H1 (cell line): ENCODE measurements around the gene SORBS1. TPM values are rescaled to one million over a fixed set of nuclear protein-coding genes. Genes with fewer than 3 reads are reported as not detected.

Experiments
- CTCF ChIA-PET: fragments of 300-600 bp; sonication (Branson Sonifier 250); formaldehyde crosslinking; loops from one replicate; lab custom pipeline; 2021; ENCODE audit not compliant: partially characterized antibody; lab: Charles Lee
- POLR2A ChIA-PET: fragments of 300-600 bp; sonication (Branson Sonifier 250); formaldehyde crosslinking; loops from one replicate; lab custom pipeline; 2021; ENCODE audit warnings: inconsistent platforms; ENCODE audit not compliant: partially characterized antibody; lab: Charles Lee
- DNase-seq, 2 experiments: peaks; one replicate each; pipeline versions ENCODE4 v3.0.0 to v3.0.0-alpha.2; 2010 to 2022; ENCODE audit warnings: low spot score in 2 of 2, low read depth in 1 of 2, mixed read lengths in 1 of 2
- FAIRE-seq: peaks from 2 replicates; lab custom pipeline; 2011; peaks lifted over from hg19 to GRCh38; lab: Jason Lieb, UNC
- H2AFZ ChIP-seq: 2 replicates; pipeline ENCODE4 v1.8.1; 2012; ENCODE audit warnings: low read length, inconsistent platforms
- H2AK5ac ChIP-seq: 2 replicates; pipeline ENCODE4 v1.6.1; 2013; ENCODE audit warnings: low read depth, low read length
- H2BK120ac ChIP-seq: replicated peaks from 2 replicates; pipeline ENCODE3; 2013; ENCODE audit warnings: low read depth, low read length, inconsistent platforms
- H2BK12ac ChIP-seq: 2 replicates; pipeline ENCODE4 v1.6.1; 2013; ENCODE audit warnings: low read depth, low read length
- H2BK15ac ChIP-seq: 2 replicates; pipeline ENCODE4 v1.6.1; 2013; ENCODE audit warnings: low read length
- H2BK20ac ChIP-seq: 2 replicates; pipeline ENCODE4 v1.6.1; 2013; ENCODE audit warnings: low read length
- H2BK5ac ChIP-seq: 2 replicates; pipeline ENCODE4 v1.6.1; 2013; ENCODE audit warnings: low read depth, low read length
- H3K14ac ChIP-seq: 2 replicates; pipeline ENCODE4 v1.6.1; 2013; ENCODE audit warnings: inconsistent platforms; ENCODE audit not compliant: insufficient read length
- H3K18ac ChIP-seq: 2 replicates; pipeline ENCODE4 v1.6.1; 2013; ENCODE audit warnings: low read length; ENCODE audit errors: extremely low read depth
- H3K23ac ChIP-seq: 2 replicates; pipeline ENCODE4 v1.6.1; 2013; ENCODE audit warnings: inconsistent platforms; ENCODE audit not compliant: insufficient read length
- H3K23me2 ChIP-seq: 2 replicates; pipeline ENCODE4 v1.6.1; 2013; ENCODE audit warnings: low read depth, low read length
- H3K27ac ChIP-seq: 2 replicates; pipeline ENCODE4 v1.6.1; 2011; ENCODE audit warnings: low read depth, low read length, inconsistent platforms
- H3K27me3 ChIP-seq, 4 experiments: replicated peaks in 1 of 4; 1 replicate in 1 of 4; 2 replicates in 3 of 4; pipeline versions ENCODE4 v1.6.1 to v1.8.1; 2011 to 2013; ENCODE audit warnings: low read length in 3 of 4, mild to moderate bottlenecking in 3 of 4, inconsistent platforms in 2 of 4, mixed read lengths in 2 of 4, moderate library complexity in 1 of 4; ENCODE audit not compliant: control insufficient read depth in 3 of 4, insufficient read depth in 3 of 4; ENCODE audit errors: extremely low read depth in 1 of 4
- H3K36me3 ChIP-seq, 4 experiments: 2 replicates each; pipeline versions ENCODE4 v1.6.1 to v1.8.1; 2011 to 2013; ENCODE audit warnings: mild to moderate bottlenecking in 4 of 4, low read length in 3 of 4, moderate library complexity in 2 of 4, control low read depth in 1 of 4, inconsistent platforms in 1 of 4; ENCODE audit not compliant: insufficient read depth in 4 of 4, control insufficient read depth in 2 of 4
- H3K4ac ChIP-seq: replicated peaks from 2 replicates; pipeline ENCODE3; 2013; ENCODE audit warnings: low read length, low read depth, mixed read lengths, inconsistent platforms; ENCODE audit not compliant: insufficient read length
- H3K4me1 ChIP-seq, 4 experiments: replicated peaks in 1 of 4; 1 replicate in 1 of 4; 2 replicates in 3 of 4; pipeline versions ENCODE4 v1.6.1 to v1.8.1; 2011 to 2013; ENCODE audit warnings: low read length in 3 of 4, inconsistent platforms in 2 of 4, mixed read lengths in 1 of 4; ENCODE audit not compliant: insufficient read depth in 4 of 4, control insufficient read depth in 3 of 4
- H3K4me2 ChIP-seq, 2 experiments: 2 replicates each; pipeline versions ENCODE4 v1.6.1 to v1.8.1; 2011 to 2013; ENCODE audit warnings: low read depth in 2 of 2, low read length in 2 of 2, control low read depth in 1 of 2, inconsistent platforms in 1 of 2, mild to moderate bottlenecking in 1 of 2; ENCODE audit not compliant: insufficient read depth in 1 of 2
- H3K4me3 ChIP-seq, 4 experiments: fragments of 200-600, 300-600 bp in 1 of 4; sonication (generic), shearing (Covaris generic), sonication (Bioruptor Twin) in 1 of 4; 2 replicates each; pipeline versions ENCODE4 v1.5.1 to v1.8.1; 2011 to 2016; ENCODE audit warnings: low read length in 4 of 4, low read depth in 3 of 4, control low read depth in 2 of 4, inconsistent platforms in 2 of 4, mild to moderate bottlenecking in 2 of 4, mixed read lengths in 1 of 4, moderate library complexity in 1 of 4; ENCODE audit not compliant: insufficient read depth in 2 of 4; ENCODE audit errors: extremely low read depth in 1 of 4
- H3K56ac ChIP-seq: replicated peaks from 2 replicates; pipeline ENCODE3; 2013; ENCODE audit warnings: low read depth, mild to moderate bottlenecking, mixed read lengths, low read length, inconsistent platforms; ENCODE audit not compliant: insufficient read length
- H3K79me1 ChIP-seq: 2 replicates; pipeline ENCODE4 v1.6.1; 2013; ENCODE audit warnings: low read depth, low read length, control low read depth
- H3K79me2 ChIP-seq, 2 experiments: 2 replicates each; pipeline versions ENCODE4 v1.6.1 to v1.8.1; 2012 to 2013; ENCODE audit warnings: low read length in 2 of 2, mild to moderate bottlenecking in 2 of 2, inconsistent platforms in 1 of 2; ENCODE audit not compliant: insufficient read depth in 2 of 2, control insufficient read depth in 1 of 2
- H3K9ac ChIP-seq, 4 experiments: replicated peaks in 1 of 4; 1 replicate in 1 of 4; 2 replicates in 3 of 4; pipeline versions ENCODE4 v1.6.1 to v1.8.1; 2011 to 2013; ENCODE audit warnings: low read depth in 3 of 4, low read length in 3 of 4, control low read depth in 2 of 4, mild to moderate bottlenecking in 2 of 4, moderate library complexity in 2 of 4, inconsistent platforms in 1 of 4; ENCODE audit errors: extremely low read depth in 1 of 4
- H3K9me3 ChIP-seq, 2 experiments: 2 replicates each; pipeline versions ENCODE4 v1.6.1 to v1.8.1; 2012 to 2013; ENCODE audit warnings: mild to moderate bottlenecking in 2 of 2, moderate library complexity in 2 of 2, control low read depth in 1 of 2, inconsistent platforms in 1 of 2, low read depth in 1 of 2, low read length in 1 of 2, mixed read lengths in 1 of 2; ENCODE audit not compliant: insufficient read depth in 2 of 2
- H4K20me1 ChIP-seq, 2 experiments: replicated peaks in 1 of 2; 2 replicates each; pipeline versions ENCODE3 to v1.8.1; 2011 to 2013; ENCODE audit warnings: inconsistent platforms in 2 of 2, low read length in 2 of 2, mild to moderate bottlenecking in 1 of 2; ENCODE audit not compliant: insufficient read depth in 2 of 2, control insufficient read depth in 1 of 2
- H4K5ac ChIP-seq: 2 replicates; pipeline ENCODE4 v1.6.1; 2013; ENCODE audit warnings: low read length, low read depth, mixed read lengths, inconsistent platforms; ENCODE audit not compliant: insufficient read length
- H4K8ac ChIP-seq: 2 replicates; pipeline ENCODE4 v1.8.0; 2013; ENCODE audit warnings: mild to moderate bottlenecking, moderate library complexity, low read length, inconsistent platforms; ENCODE audit not compliant: insufficient read depth; ENCODE audit errors: extremely low read depth
- H4K91ac ChIP-seq: replicated peaks from 2 replicates; pipeline ENCODE3; 2013; ENCODE audit warnings: low read length, mixed read lengths, inconsistent platforms; ENCODE audit not compliant: insufficient read length
- CBX5 ChIP-seq: fragments of 300-800, 300-1000 bp; sonication (generic); IDR thresholded peaks from 2 replicates; pipeline ENCODE4 v1.7.1; 2016; ENCODE audit warnings: antibody characterized with exemption, low read length, low read depth
- CHD1 ChIP-seq: IDR thresholded peaks from 2 replicates; pipeline ENCODE4 v1.6.1; 2012; ENCODE audit warnings: low read depth, low read length, improper control_type of control experiment
- CHD2 ChIP-seq: IDR thresholded peaks from 2 replicates; pipeline ENCODE4 v1.6.1; 2012; ENCODE audit warnings: low read length, improper control_type of control experiment
- CTBP2 ChIP-seq: IDR thresholded peaks from 2 replicates; pipeline ENCODE4 v1.7.0; 2011; ENCODE audit warnings: borderline replicate concordance, mild to moderate bottlenecking, moderate library complexity, mixed read lengths, low read length; ENCODE audit not compliant: insufficient read depth, insufficient read length
- GTF2F1 ChIP-seq: IDR thresholded peaks from 2 replicates; pipeline ENCODE4 v1.6.1; 2012; ENCODE audit warnings: low read depth, low read length, improper control_type of control experiment, borderline replicate concordance
- POU5F1 ChIP-seq: IDR thresholded peaks from 2 replicates; pipeline ENCODE4 v1.6.1; 2011; ENCODE audit warnings: low read depth, mild to moderate bottlenecking, low read length, moderate library complexity
- SIN3A ChIP-seq, 2 experiments: IDR thresholded peaks in 1 of 2; conservative IDR thresholded peaks in 1 of 2; 2 replicates each; pipeline ENCODE4 v1.6.1; 2011 to 2012; ENCODE audit warnings: low read length in 2 of 2, improper control_type of control experiment in 1 of 2, low read depth in 1 of 2, mild to moderate bottlenecking in 1 of 2
- SP2 ChIP-seq: IDR thresholded peaks from 2 replicates; pipeline ENCODE4 v1.6.1; 2012; ENCODE audit warnings: mild to moderate bottlenecking, low read length, inconsistent platforms
- SUZ12 ChIP-seq: fragments of 200-600 bp; sonication (generic); IDR thresholded peaks from 2 replicates; pipeline ENCODE4 v1.6.1; 2012; ENCODE audit warnings: mild to moderate bottlenecking, inconsistent platforms, low read length, moderate library complexity, mixed read lengths
- WGBS, 2 experiments: shearing (Covaris generic) in 1 of 2; methylation state at CpG; one replicate each; pipeline versions ENCODE4 v1.1.6 to v1.1.7; 2013 to 2015; ENCODE audit warnings: low lambda C conversion rate in 2 of 2, mixed read lengths in 2 of 2, inconsistent platforms in 1 of 2, low coverage in 1 of 2, missing lambda C conversion rate in 1 of 2; ENCODE audit not compliant: insufficient replicate concordance in 2 of 2, insufficient coverage in 1 of 2, insufficient read length in 1 of 2; ENCODE audit errors: extremely low coverage in 1 of 2, missing lambda C conversion rate in 1 of 2; 5-methylcytosine and 5-hydroxymethylcytosine counted together
- polyA plus RNA-seq, 7 experiments: library from polyadenylated mRNA; depleted of rRNA in 3 of 7; stranded (reverse) in 5 of 7; unstranded in 2 of 7; fragments of >200 nt in 5 of 7; fragments of 200-250 nt in 2 of 7; gene quantifications; 1 replicate in 5 of 7; 2 replicates in 1 of 7; 4 replicates in 1 of 7; pipeline versions ENCODE4 v1.2.1 to v1.2.3, GENCODE V29; 2011 to 2013; ENCODE audit warnings: missing spikeins in 2 of 7, mixed read lengths in 2 of 7
- total RNA-seq: library from RNA; stranded (reverse); fragmentation: NEBNext Ultra II Directional; extraction: Animal tissue kit (Norgen Biotek cat#: 25700); gene quantifications from 2 replicates; pipeline ENCODE4 v1.2.1, GENCODE V29; 2021

SORBS1 gene
- total and polyA plus RNA-seq, 2 of the 8 experiments (the other 6 are each of a cell fraction or from before 2014, with no cell fraction given), result 16.0 to 35.0 TPM

DNA sequence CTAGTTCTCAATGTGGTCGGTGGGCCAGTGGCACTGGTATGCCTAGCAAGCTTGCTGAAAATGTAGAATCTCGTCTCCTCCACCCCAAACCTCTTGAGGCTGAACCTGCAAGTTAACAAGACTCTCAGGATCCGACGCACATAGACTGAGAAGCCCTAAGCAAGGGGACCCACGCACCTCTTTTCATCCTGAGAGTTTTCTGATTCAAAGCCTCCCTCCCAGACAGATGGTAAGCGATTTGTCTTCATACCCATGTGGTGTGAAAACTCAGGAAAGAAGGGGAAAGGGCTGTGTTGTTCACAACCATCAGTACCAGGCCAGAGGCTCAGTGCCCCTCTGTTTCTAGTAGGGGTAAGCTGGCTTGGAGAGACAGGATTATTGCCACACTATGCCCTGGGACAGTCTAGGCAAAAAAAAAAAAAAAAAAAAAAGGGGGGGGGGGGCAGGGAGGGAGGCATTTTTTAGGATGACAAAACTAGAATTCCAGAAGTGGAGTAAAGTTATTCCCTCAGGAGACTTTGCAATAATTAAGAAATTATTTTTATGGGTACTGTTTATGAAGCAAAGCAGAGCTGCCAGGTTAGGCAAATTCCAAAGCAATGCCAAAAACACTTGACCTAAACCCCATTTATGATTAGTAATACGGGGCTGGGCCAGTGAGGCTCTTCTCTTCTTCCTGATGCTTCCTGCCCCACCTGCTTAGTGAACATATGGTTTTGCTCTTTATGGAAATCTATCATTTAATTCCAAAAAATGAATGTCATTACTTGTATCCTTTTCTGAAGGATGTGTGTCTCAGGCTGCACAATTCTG, 152.8 kb downstream of the SORBS1 start:
- peak overlapping the region; percentile 91 for H2BK12ac ChIP-seq
- H3K79me2 ChIP-seq, result no peaks in the 10 kb centered on the region
- H3K18ac ChIP-seq, result 0 out of 2 replicates have a peak overlapping the region, but pooled peaks have one; percentile 51
- H3K14ac ChIP-seq, result no peak overlapping the region
- H3K36me3 ChIP-seq, result peaks cover 0 to 9% (median 3%) of the 10 kb centered on the region in 4 experiments; a peak in 2 of 8 replicates
- peak overlapping the region in 1 of 2 experiments; percentile 19; a peak in 1 of 4 replicates for H3K4me2 ChIP-seq
- H4K20me1 ChIP-seq, result no peaks in the 10 kb centered on the region
- H4K8ac ChIP-seq, result no peak overlapping the region; the same call in 1 of the 2 replicates
- peak overlapping the region; percentile 95 for H2BK120ac ChIP-seq
- no peaks in the 10 kb centered on the region for H3K79me1 ChIP-seq
- ChIA-PET POLR2A (interaction anchor here (0.6 to 1.2 kb wide), 2 partner anchors 14 to 43 kb away, joined by 3 to 4 read pairs; no protein-coding TSS in a partner anchor), CTCF (interaction anchor here (0.6 to 3.3 kb wide), 4 partner anchors 23 to 656 kb away, joined by 3 to 12 read pairs (median 4); no protein-coding TSS in a partner anchor)
- no peak overlapping the region for H3K23ac ChIP-seq
- peak overlapping the region in 1 of 4 experiments; percentile 43; a peak in 1 of 8 replicates for H3K4me3 ChIP-seq
- H2AK5ac ChIP-seq, result no peak overlapping the region; the same call in 1 of the 2 replicates
- 83% methylated on average over 7 of the region's 7 CpGs; no CpG with 5 or more reads in 1 of the 2 experiments for WGBS, 2 experiments
- FAIRE-seq (no peak), DNase-seq (no peak)
- peak overlapping the region; percentile 87; the same call in 1 of the 2 replicates for H2BK20ac ChIP-seq
- H4K91ac ChIP-seq, result peak overlapping the region; percentile 36
- peaks cover 4 to 12% (median 8%) of the 10 kb centered on the region in 4 experiments for H3K4me1 ChIP-seq
- no peak overlapping the region for H3K56ac ChIP-seq
- peak overlapping the region; percentile 33 for H4K5ac ChIP-seq
- H2BK15ac ChIP-seq, result no peak overlapping the region
- no peaks in the 10 kb centered on the region for H3K9me3 ChIP-seq
- no peaks in the 10 kb centered on the region for H3K27me3 ChIP-seq
- H3K23me2 ChIP-seq, result no peaks in the 10 kb centered on the region
- no peak overlapping the region; a peak in 1 of 7 replicates for H3K9ac ChIP-seq
- H2AFZ ChIP-seq, result no peak overlapping the region
- H2BK5ac ChIP-seq, result peak overlapping the region; percentile 90; the same call in 1 of the 2 replicates
- no peak overlapping the region for H3K27ac ChIP-seq
- no peak overlapping the region for H3K4ac ChIP-seq
- TF ChIP-seq CHD2 (no peak), SUZ12 (no peak), SP2 (no peak), CHD1 (no peak), POU5F1 (no peak), CTBP2 (no peak), CBX5 (no peak), GTF2F1 (no peak), SIN3A (conservative IDR thresholded peaks at IDR 0.05 in 1 of 2, IDR thresholded peaks at IDR 0.05 in 1 of 2; ENCODE audit: low read depth in 1 of 2, low read length in 2 of 2) (no peak)
